ENCODE data around the gene ELP4.
"Not testable (repeated sequence)": the region's sequence is repeated elsewhere in the genome, so short reads cannot be mapped to it uniquely, and the experiment has no call there.

The ELP4 gene

DNA sequence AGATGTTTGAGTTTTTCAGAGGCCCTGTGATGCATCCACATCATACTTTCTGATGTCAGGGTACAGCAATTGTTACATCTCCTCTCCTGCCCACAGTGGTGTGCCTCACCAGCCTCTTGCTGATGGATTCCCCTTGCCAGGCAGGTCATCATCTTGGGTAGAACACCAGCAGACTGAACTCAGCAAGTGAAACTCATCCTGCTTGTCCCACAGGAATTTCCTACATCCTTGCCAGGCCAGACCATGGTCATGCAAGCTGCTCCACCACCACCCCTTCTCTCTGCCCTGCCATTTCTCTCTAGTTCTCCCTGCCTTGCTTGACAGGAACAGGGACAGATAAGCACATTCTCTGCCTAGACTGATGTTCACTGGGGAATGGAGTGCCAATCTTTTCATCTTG, 215.6 kb downstream of the ELP4 start:
- no peaks in the 10 kb centered on the region for H3K36me3 ChIP-seq (ENCODE audit: insufficient read depth, low read length)
- TF ChIP-seq, protein P1, sequence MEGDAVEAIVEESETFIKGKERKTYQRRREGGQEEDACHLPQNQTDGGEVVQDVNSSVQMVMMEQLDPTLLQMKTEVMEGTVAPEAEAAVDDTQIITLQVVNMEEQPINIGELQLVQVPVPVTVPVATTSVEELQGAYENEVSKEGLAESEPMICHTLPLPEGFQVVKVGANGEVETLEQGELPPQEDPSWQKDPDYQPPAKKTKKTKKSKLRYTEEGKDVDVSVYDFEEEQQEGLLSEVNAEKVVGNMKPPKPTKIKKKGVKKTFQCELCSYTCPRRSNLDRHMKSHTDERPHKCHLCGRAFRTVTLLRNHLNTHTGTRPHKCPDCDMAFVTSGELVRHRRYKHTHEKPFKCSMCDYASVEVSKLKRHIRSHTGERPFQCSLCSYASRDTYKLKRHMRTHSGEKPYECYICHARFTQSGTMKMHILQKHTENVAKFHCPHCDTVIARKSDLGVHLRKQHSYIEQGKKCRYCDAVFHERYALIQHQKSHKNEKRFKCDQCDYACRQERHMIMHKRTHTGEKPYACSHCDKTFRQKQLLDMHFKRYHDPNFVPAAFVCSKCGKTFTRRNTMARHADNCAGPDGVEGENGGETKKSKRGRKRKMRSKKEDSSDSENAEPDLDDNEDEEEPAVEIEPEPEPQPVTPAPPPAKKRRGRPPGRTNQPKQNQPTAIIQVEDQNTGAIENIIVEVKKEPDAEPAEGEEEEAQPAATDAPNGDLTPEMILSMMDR (conservative IDR thresholded peaks at IDR 0.05; ENCODE audit: low read length): no peak
- no peak for TF ChIP-seq EZH2phosphoT487 (IDR thresholded peaks at IDR 0.05; ENCODE audit: borderline replicate concordance)
- H3K27me3 ChIP-seq (ENCODE audit: insufficient read depth, low read length, poor library complexity, severe bottlenecking): no peaks in the 10 kb centered on the region

DNA sequence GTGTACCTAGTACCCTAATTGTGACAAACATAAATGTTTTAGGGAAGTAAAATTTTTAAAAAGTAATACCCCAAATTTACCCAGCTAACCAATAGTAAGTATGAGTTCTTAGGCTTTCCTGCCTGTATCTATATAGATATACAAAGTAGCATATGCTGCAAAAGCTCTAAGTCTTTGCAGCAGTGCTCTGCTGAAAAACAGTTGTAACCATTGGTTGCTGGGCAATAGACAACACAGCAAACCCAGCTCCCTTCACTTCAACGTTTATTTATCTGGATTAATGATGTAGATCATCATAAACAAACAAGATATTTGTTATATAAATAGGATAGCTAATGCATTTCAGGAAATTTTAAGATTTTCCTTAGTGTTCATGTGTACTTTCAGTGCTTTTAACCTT, 218.9 kb downstream of the ELP4 start:
- Histone ChIP-seq H3K4me2 (ENCODE audit: low read depth, low read length, poor library complexity, severe bottlenecking) (no peak overlapping the region), H3K9me2 (replicated peaks; ENCODE audit: low read depth, low read length) (no peaks in the 10 kb centered on the region), H3K4me1 (ENCODE audit: insufficient read depth, low read length, poor library complexity, severe bottlenecking) (peaks cover 12% of the 10 kb centered on the region), H3K9me3 (ENCODE audit: insufficient read depth, low read depth, low read length) (no peaks in the 10 kb centered on the region), H3F3A (ENCODE audit: low read depth) (no peaks in the 10 kb centered on the region), H4K20me1 (ENCODE audit: insufficient read depth, low read length, poor library complexity, severe bottlenecking) (no peaks in the 10 kb centered on the region), H3K36me3 (ENCODE audit: insufficient read depth, low read length) (no peaks in the 10 kb centered on the region), H3K27me3 (ENCODE audit: insufficient read depth, low read length, poor library complexity, severe bottlenecking) (no peaks in the 10 kb centered on the region), H3K9ac (ENCODE audit: low read depth, low read length, poor library complexity, severe bottlenecking) (no peak overlapping the region), H3K4me3 (ENCODE audit: low read length, poor library complexity, severe bottlenecking) (no peak overlapping the region), H3K79me2 (ENCODE audit: insufficient read depth, low read length) (no peaks in the 10 kb centered on the region), H2AFZ (ENCODE audit: low read length) (no peak overlapping the region)
- no peak for TF ChIP-seq EZH2phosphoT487 (IDR thresholded peaks at IDR 0.05; ENCODE audit: borderline replicate concordance)
- TF ChIP-seq, protein P1 (conservative IDR thresholded peaks at IDR 0.05; ENCODE audit: low read length): no peak

More for the DNA sequence above, 215.6 kb downstream of the ELP4 start:
- Histone ChIP-seq H3F3A (ENCODE audit: low read depth) (no peaks in the 10 kb centered on the region), H3K4me1 (ENCODE audit: insufficient read depth, low read length, poor library complexity, severe bottlenecking) (peaks cover 12% of the 10 kb centered on the region), H3K9me2 (replicated peaks; ENCODE audit: low read depth, low read length) (no peaks in the 10 kb centered on the region), H2AFZ (ENCODE audit: low read length) (no peak overlapping the region), H3K4me3 (ENCODE audit: low read length, poor library complexity, severe bottlenecking) (no peak overlapping the region), H3K9me3 (ENCODE audit: insufficient read depth, low read depth, low read length) (no peaks in the 10 kb centered on the region), H3K79me2 (ENCODE audit: insufficient read depth, low read length) (no peaks in the 10 kb centered on the region), H4K20me1 (ENCODE audit: insufficient read depth, low read length, poor library complexity, severe bottlenecking) (no peaks in the 10 kb centered on the region), H3K4me2 (ENCODE audit: low read depth, low read length, poor library complexity, severe bottlenecking) (no peak overlapping the region), H3K9ac (ENCODE audit: low read depth, low read length, poor library complexity, severe bottlenecking) (no peak overlapping the region)

DNA sequence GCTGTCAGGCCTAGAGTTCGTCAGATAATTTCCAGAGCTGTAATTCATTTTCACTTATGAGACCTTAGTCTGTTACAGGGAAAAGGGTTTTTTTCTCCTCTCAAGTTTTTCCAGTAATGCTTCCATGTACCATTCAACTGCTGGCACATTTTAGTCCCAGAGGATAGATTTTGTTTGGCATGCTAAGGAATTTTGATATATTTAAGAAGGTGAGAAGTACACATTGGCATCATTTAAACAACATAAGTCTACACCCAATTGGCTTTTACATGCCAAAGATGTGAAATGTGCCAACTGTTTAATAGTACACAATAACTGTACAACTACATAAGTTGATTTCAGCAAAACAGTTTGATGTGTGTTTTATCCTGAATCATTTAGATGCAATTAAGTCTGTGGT, 230.6 kb downstream of the ELP4 start:
- no peaks in the 10 kb centered on the region for H3K9me3 ChIP-seq (ENCODE audit: insufficient read depth, low read depth, low read length)
- no peaks in the 10 kb centered on the region for H3K9me2 ChIP-seq (replicated peaks; ENCODE audit: low read depth, low read length)
- H3K4me3 ChIP-seq (ENCODE audit: low read length, poor library complexity, severe bottlenecking): no peak overlapping the region
- no peaks in the 10 kb centered on the region for H3K4me1 ChIP-seq (ENCODE audit: insufficient read depth, low read length, poor library complexity, severe bottlenecking)
- H3F3A ChIP-seq (ENCODE audit: low read depth): no peaks in the 10 kb centered on the region
- H3K36me3 ChIP-seq (ENCODE audit: insufficient read depth, low read length): no peaks in the 10 kb centered on the region
- H2AFZ ChIP-seq (ENCODE audit: low read length): no peak overlapping the region
- no peaks in the 10 kb centered on the region for H4K20me1 ChIP-seq (ENCODE audit: insufficient read depth, low read length, poor library complexity, severe bottlenecking)
- no peaks in the 10 kb centered on the region for H3K27me3 ChIP-seq (ENCODE audit: insufficient read depth, low read length, poor library complexity, severe bottlenecking)
- no peaks in the 10 kb centered on the region for H3K79me2 ChIP-seq (ENCODE audit: insufficient read depth, low read length)
- no peak overlapping the region for H3K4me2 ChIP-seq (ENCODE audit: low read depth, low read length, poor library complexity, severe bottlenecking)
- TF ChIP-seq, protein P1 (conservative IDR thresholded peaks at IDR 0.05; ENCODE audit: low read length): no peak
- no peak for TF ChIP-seq EZH2phosphoT487 (IDR thresholded peaks at IDR 0.05; ENCODE audit: borderline replicate concordance)
- no peak overlapping the region for H3K9ac ChIP-seq (ENCODE audit: low read depth, low read length, poor library complexity, severe bottlenecking)

DNA sequence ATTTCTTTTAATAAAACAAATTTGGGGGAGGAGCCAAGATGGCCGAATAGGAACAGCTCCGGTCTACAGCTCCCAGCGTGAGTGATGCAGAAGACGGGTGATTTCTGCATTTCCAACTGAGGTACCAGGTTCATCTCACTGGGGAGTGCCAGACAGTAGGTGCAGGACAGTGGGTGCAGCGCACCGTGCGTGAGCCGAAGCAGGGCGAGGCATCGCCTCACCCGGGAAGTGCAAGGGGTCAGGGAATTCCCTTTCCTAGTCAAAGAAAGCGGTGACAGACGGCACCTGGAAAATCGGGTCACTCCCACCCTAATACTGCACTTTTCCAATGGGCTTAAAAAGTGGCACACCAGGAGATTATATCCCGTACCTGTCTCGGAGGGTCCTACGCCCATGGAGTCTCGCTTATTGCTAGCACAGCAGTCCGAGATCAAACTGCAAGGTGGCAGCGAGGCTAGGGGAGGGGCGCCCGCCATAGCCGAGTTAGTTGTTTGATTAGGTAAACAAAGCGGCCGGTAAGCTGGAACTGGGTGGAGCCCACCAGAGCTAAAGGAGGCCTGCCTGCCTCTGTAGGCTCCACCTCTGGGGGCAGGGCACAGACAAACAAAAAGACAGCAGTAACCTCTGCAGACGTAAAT, 231.3 kb downstream of the ELP4 start:
- not testable (repeated sequence) for H3K4me1 ChIP-seq (ENCODE audit: insufficient read depth, low read length, poor library complexity, severe bottlenecking); H3K36me3 ChIP-seq (ENCODE audit: insufficient read depth, low read length); H3K27me3 ChIP-seq (ENCODE audit: insufficient read depth, low read length, poor library complexity, severe bottlenecking); H3K79me2 ChIP-seq (ENCODE audit: insufficient read depth, low read length); H3K9me2 ChIP-seq (replicated peaks; ENCODE audit: low read depth, low read length); H3K4me2 ChIP-seq (ENCODE audit: low read depth, low read length, poor library complexity, severe bottlenecking); H3K9me3 ChIP-seq (ENCODE audit: insufficient read depth, low read depth, low read length); H3K9ac ChIP-seq (ENCODE audit: low read depth, low read length, poor library complexity, severe bottlenecking); H3F3A ChIP-seq (ENCODE audit: low read depth); H4K20me1 ChIP-seq (ENCODE audit: insufficient read depth, low read length, poor library complexity, severe bottlenecking); H2AFZ ChIP-seq (ENCODE audit: low read length); H3K4me3 ChIP-seq (ENCODE audit: low read length, poor library complexity, severe bottlenecking)
